HUES64 (cell line): Measurements from ENCODE around the gene KANSL1.
"Not testable (repeated sequence)": the region's sequence is repeated elsewhere in the genome, so short reads cannot be mapped to it uniquely, and the experiment has no call there.

Experiments
- H3K27ac ChIP-seq: 2 replicates; pipeline ENCODE4 v1.7.0; 2013; ENCODE audit warnings: low read depth, low read length, inconsistent platforms
- H3K27me3 ChIP-seq: 2 replicates; pipeline ENCODE4 v1.6.1; 2013; ENCODE audit warnings: mild to moderate bottlenecking, low read length; ENCODE audit not compliant: insufficient read depth
- H3K36me3 ChIP-seq: 2 replicates; pipeline ENCODE4 v1.6.1; 2013; ENCODE audit warnings: mild to moderate bottlenecking, low read length; ENCODE audit not compliant: insufficient read depth
- H3K4me1 ChIP-seq: 2 replicates; pipeline ENCODE4 v1.6.1; 2013; ENCODE audit warnings: mild to moderate bottlenecking, low read length, moderate library complexity; ENCODE audit not compliant: insufficient read depth
- H3K4me3 ChIP-seq: 2 replicates; pipeline ENCODE4 v1.5.1; 2013; ENCODE audit warnings: mild to moderate bottlenecking, low read length, moderate library complexity
- H3K9ac ChIP-seq: 2 replicates; pipeline ENCODE4 v1.6.1; 2013; ENCODE audit warnings: mild to moderate bottlenecking, low read depth, low read length
- H3K9me3 ChIP-seq: 2 replicates; pipeline ENCODE4 v1.6.1; 2013; ENCODE audit warnings: low read depth, low read length; ENCODE audit not compliant: insufficient read depth
- WGBS: fragments of 150-250, 120-280 bp; methylation state at CpG from one replicate; pipeline ENCODE4 v1.1.7; 2013; ENCODE audit warnings: missing lambda C conversion rate; 5-methylcytosine and 5-hydroxymethylcytosine counted together

KANSL1 gene

GRCh38 chr17:46013502-46014165 lies 179.6 kb downstream of the KANSL1 start:
- Histone ChIP-seq H3K4me1 (peaks cover 6% of the 10 kb centered on the region; the same call in 1 of the 2 replicates), H3K9ac (no peak overlapping the region), H3K27me3 (no peaks in the 10 kb centered on the region), H3K9me3 (no peaks in the 10 kb centered on the region), H3K4me3 (no peak overlapping the region), H3K27ac (no peak overlapping the region), H3K36me3 (no peaks in the 10 kb centered on the region)
- WGBS = 88% methylated on average over 9 of the region's 9 CpGs

- Histone ChIP-seq H3K27ac (no peak overlapping the region), H3K9me3 (no peaks in the 10 kb centered on the region), H3K4me3 (no peak overlapping the region), H3K36me3 (no peaks in the 10 kb centered on the region), H3K9ac (no peak overlapping the region), H3K4me1 (peaks cover 6% of the 10 kb centered on the region; the same call in 1 of the 2 replicates), H3K27me3 (no peaks in the 10 kb centered on the region)
- 91% methylated on average over 7 of the region's 7 CpGs for WGBS
These were observed 180.1 kb downstream of the KANSL1 start for GRCh38 chr17:46013127-46013501.

GRCh38 chr17:46012506-46013079 lies 180.6 kb downstream of the KANSL1 start:
- no peak overlapping the region for H3K27ac ChIP-seq
- no peaks in the 10 kb centered on the region for H3K36me3 ChIP-seq
- no peak overlapping the region for H3K9ac ChIP-seq
- peaks cover 6% of the 10 kb centered on the region; the same call in 1 of the 2 replicates for H3K4me1 ChIP-seq
- 86% methylated on average over 11 of the region's 11 CpGs for WGBS
- no peaks in the 10 kb centered on the region for H3K9me3 ChIP-seq
- H3K4me3 ChIP-seq = no peak overlapping the region
- H3K27me3 ChIP-seq = no peaks in the 10 kb centered on the region

- H3K9ac ChIP-seq = no peak overlapping the region
- peaks cover 6% of the 10 kb centered on the region; the same call in 1 of the 2 replicates for H3K4me1 ChIP-seq
- H3K9me3 ChIP-seq = no peaks in the 10 kb centered on the region
- H3K27ac ChIP-seq = no peak overlapping the region
- H3K4me3 ChIP-seq = no peak overlapping the region
- no peaks in the 10 kb centered on the region for H3K27me3 ChIP-seq
- no peaks in the 10 kb centered on the region for H3K36me3 ChIP-seq
- WGBS = 92% methylated on average over 28 of the region's 28 CpGs
These were observed 181.3 kb downstream of the KANSL1 start for GRCh38 chr17:46011711-46012505.

GRCh38 chr17:46010597-46011186 lies 182.5 kb downstream of the KANSL1 start:
- Histone ChIP-seq H3K9me3 (no peaks in the 10 kb centered on the region), H3K27ac (no peak overlapping the region), H3K36me3 (no peaks in the 10 kb centered on the region), H3K27me3 (no peaks in the 10 kb centered on the region), H3K4me1 (peaks cover 6% of the 10 kb centered on the region; the same call in 1 of the 2 replicates), H3K4me3 (no peak overlapping the region), H3K9ac (no peak overlapping the region)
- WGBS = 89% methylated on average over 16 of the region's 16 CpGs

- no peaks in the 10 kb centered on the region for H3K36me3 ChIP-seq
- no peak overlapping the region for H3K9ac ChIP-seq
- H3K4me3 ChIP-seq = no peak overlapping the region
- peaks cover 6% of the 10 kb centered on the region; the same call in 1 of the 2 replicates for H3K4me1 ChIP-seq
- no peaks in the 10 kb centered on the region for H3K9me3 ChIP-seq
- H3K27me3 ChIP-seq = no peaks in the 10 kb centered on the region
- no peak overlapping the region for H3K27ac ChIP-seq
- WGBS = 93% methylated on average over 33 of the region's 33 CpGs
These were observed 183.3 kb downstream of the KANSL1 start for GRCh38 chr17:46009681-46010596.

GRCh38 chr17:46008591-46008990 lies 184.6 kb downstream of the KANSL1 start:
- Histone ChIP-seq H3K4me1 (peaks cover 2% of the 10 kb centered on the region; the same call in 1 of the 2 replicates), H3K9ac (no peak overlapping the region), H3K4me3 (no peak overlapping the region), H3K27ac (no peak overlapping the region), H3K9me3 (no peaks in the 10 kb centered on the region), H3K27me3 (no peaks in the 10 kb centered on the region), H3K36me3 (no peaks in the 10 kb centered on the region)
- WGBS = 93% methylated on average over 9 of the region's 9 CpGs

GRCh38 chr17:46007461-46007965 lies 185.7 kb downstream of the KANSL1 start:
- Histone ChIP-seq H3K4me3 (no peak overlapping the region), H3K27me3 (no peaks in the 10 kb centered on the region), H3K27ac (no peak overlapping the region), H3K36me3 (no peaks in the 10 kb centered on the region), H3K9ac (no peak overlapping the region), H3K9me3 (no peaks in the 10 kb centered on the region), H3K4me1 (no peaks in the 10 kb centered on the region)
- WGBS = 100% methylated on average over 2 of the region's 2 CpGs

- not testable (repeated sequence) for H3K27ac ChIP-seq, H3K9ac ChIP-seq, H3K36me3 ChIP-seq, H3K4me1 ChIP-seq, H3K27me3 ChIP-seq, H3K9me3 ChIP-seq, H3K4me3 ChIP-seq
- 100% methylated on average over 1 of the region's 1 CpG for whole genome bisulfite sequencing
These were observed 187.1 kb downstream of the KANSL1 start for GRCh38 chr17:46006082-46006481.

GRCh38 chr17:46003907-46004748 lies 189.1 kb downstream of the KANSL1 start:
- 76% methylated on average over 6 of the region's 6 CpGs for WGBS
- Histone ChIP-seq H3K27me3 (no peaks in the 10 kb centered on the region), H3K27ac (no peak overlapping the region), H3K9me3 (no peaks in the 10 kb centered on the region), H3K4me3 (no peak overlapping the region), H3K9ac (no peak overlapping the region), H3K4me1 (no peaks in the 10 kb centered on the region), H3K36me3 (no peaks in the 10 kb centered on the region)
